Mesenchymal stem cell (in vitro differentiated cells and primary cell): Measurements from ENCODE around the gene MINDY4B.

Experiments used
- DNase-seq: peaks from one replicate; pipeline ENCODE4 v3.0.0-alpha.2; 2013
- H2AFZ ChIP-seq: one replicate; pipeline ENCODE4 v1.6.1; 2013; ENCODE audit warnings: low read depth, mild to moderate bottlenecking, control low read depth, inconsistent platforms, low read length, moderate library complexity
- H2AK5ac ChIP-seq: 2 replicates; pipeline ENCODE4 v1.6.1; 2013; ENCODE audit warnings: low read length, moderate library complexity, mild to moderate bottlenecking, inconsistent platforms; ENCODE audit not compliant: severe bottlenecking
- H2BK120ac ChIP-seq: one replicate; pipeline ENCODE4 v1.6.1; 2013; ENCODE audit warnings: low read depth, mild to moderate bottlenecking, inconsistent platforms, low read length, moderate library complexity
- H2BK12ac ChIP-seq, 2 experiments: one replicate each; pipeline ENCODE4 v1.6.1; 2013; ENCODE audit warnings: inconsistent platforms in 2 of 2, low read length in 2 of 2, mild to moderate bottlenecking in 2 of 2, moderate library complexity in 2 of 2, control low read depth in 1 of 2
- H2BK15ac ChIP-seq: one replicate; pipeline ENCODE4 v1.6.1; 2013; ENCODE audit warnings: mild to moderate bottlenecking, low read depth, inconsistent platforms; ENCODE audit not compliant: poor library complexity, severe bottlenecking
- H2BK5ac ChIP-seq: 2 replicates; pipeline ENCODE4 v1.6.1; 2013; ENCODE audit warnings: low read depth, mild to moderate bottlenecking, low read length, control low read depth, inconsistent platforms; ENCODE audit not compliant: poor library complexity, severe bottlenecking
- H3K14ac ChIP-seq, 2 experiments: one replicate each; pipeline ENCODE4 v1.6.1; 2013; ENCODE audit warnings: inconsistent platforms in 2 of 2, low read length in 2 of 2, control low read depth in 1 of 2, mild to moderate bottlenecking in 1 of 2, moderate library complexity in 1 of 2
- H3K18ac ChIP-seq, 2 experiments: one replicate each; pipeline ENCODE4 v1.6.1; 2013; ENCODE audit warnings: inconsistent platforms in 2 of 2, low read length in 2 of 2, control low read depth in 1 of 2, low read depth in 1 of 2, mild to moderate bottlenecking in 1 of 2
- H3K23ac ChIP-seq, 2 experiments: one replicate each; pipeline ENCODE4 v1.6.1; 2013; ENCODE audit warnings: inconsistent platforms in 2 of 2, low read length in 2 of 2, mild to moderate bottlenecking in 2 of 2, moderate library complexity in 2 of 2, control low read depth in 1 of 2
- H3K27ac ChIP-seq: 2 replicates; pipeline ENCODE4 v1.5.1; 2013; ENCODE audit warnings: mild to moderate bottlenecking, moderate library complexity, low read length, control low read depth, inconsistent platforms; ENCODE audit not compliant: poor library complexity, severe bottlenecking
- H3K27me3 ChIP-seq, 2 experiments: 2 replicates each; pipeline versions ENCODE4 v1.6.1 to v1.7.0; 2013; ENCODE audit warnings: low read length in 2 of 2, mild to moderate bottlenecking in 2 of 2, moderate library complexity in 2 of 2, control low read depth in 1 of 2, inconsistent platforms in 1 of 2; ENCODE audit not compliant: control insufficient read depth in 1 of 2, insufficient read depth in 1 of 2
- H3K36me3 ChIP-seq, 2 experiments: 2 replicates each; pipeline versions ENCODE4 v1.6.1 to v1.7.0; 2013; ENCODE audit warnings: low read length in 2 of 2, control low read depth in 1 of 2, inconsistent platforms in 1 of 2, low read depth in 1 of 2, mild to moderate bottlenecking in 1 of 2; ENCODE audit not compliant: insufficient read depth in 2 of 2, control insufficient read depth in 1 of 2
- H3K4ac ChIP-seq, 2 experiments: one replicate each; pipeline ENCODE4 v1.6.1; 2013; ENCODE audit warnings: inconsistent platforms in 2 of 2, low read length in 2 of 2, mild to moderate bottlenecking in 2 of 2, moderate library complexity in 2 of 2, control low read depth in 1 of 2, low read depth in 1 of 2
- H3K4me1 ChIP-seq: 2 replicates; pipeline ENCODE4 v1.6.1; 2013; ENCODE audit warnings: low read depth, low read length, control low read depth; ENCODE audit not compliant: control insufficient read depth, insufficient read depth
- H3K4me2 ChIP-seq: 2 replicates; pipeline ENCODE4 v1.6.1; 2013; ENCODE audit warnings: low read length, mild to moderate bottlenecking, inconsistent platforms; ENCODE audit not compliant: poor library complexity, severe bottlenecking
- H3K4me3 ChIP-seq, 2 experiments: 2 replicates each; pipeline versions ENCODE4 v1.5.1 to v1.7.0; 2013; ENCODE audit warnings: low read length in 2 of 2, mild to moderate bottlenecking in 2 of 2, control low read depth in 1 of 2, low read depth in 1 of 2; ENCODE audit not compliant: insufficient read depth in 1 of 2
- H3K79me1 ChIP-seq: replicated peaks from 2 replicates; pipeline ENCODE4 v1.6.1; 2013; ENCODE audit warnings: mild to moderate bottlenecking, control low read depth, low read length, inconsistent platforms; ENCODE audit not compliant: poor library complexity, severe bottlenecking
- H3K9ac ChIP-seq: 2 replicates; pipeline ENCODE4 v1.7.0; 2013; ENCODE audit warnings: mild to moderate bottlenecking, low read length, moderate library complexity
- H3K9me3 ChIP-seq: 2 replicates; pipeline ENCODE4 v1.7.0; 2013; ENCODE audit warnings: mild to moderate bottlenecking, low read length; ENCODE audit not compliant: control insufficient read depth
- H4K8ac ChIP-seq: one replicate; pipeline ENCODE4 v1.6.1; 2013; ENCODE audit warnings: inconsistent platforms, mild to moderate bottlenecking, low read length, moderate library complexity
- H4K91ac ChIP-seq: one replicate; pipeline ENCODE4 v1.6.1; 2013; ENCODE audit warnings: mild to moderate bottlenecking, low read length, inconsistent platforms
- WGBS: methylation state at CpG from one replicate; pipeline ENCODE4 v1.1.7; 2013; ENCODE audit warnings: mixed read lengths; 5-methylcytosine and 5-hydroxymethylcytosine counted together

The MINDY4B gene

GRCh38 chr3:150871192-150871591 is 34.0 kb downstream of the MINDY4B start:
- Histone ChIP-seq H3K36me3 (no peaks in the 10 kb centered on the region), H3K9ac (no peak overlapping the region), H3K9me3 (no peaks in the 10 kb centered on the region), H3K14ac (no peak overlapping the region), H2BK5ac (no peak overlapping the region), H2BK120ac (no peak overlapping the region), H4K91ac (no peak overlapping the region), H3K79me1 (no peaks in the 10 kb centered on the region), H2AFZ (no peak overlapping the region), H2BK12ac (no peak overlapping the region), H3K27me3 (peaks cover 0 to under 1% of the 10 kb centered on the region in 2 experiments), H3K4me2 (no peak overlapping the region), H3K27ac (no peak overlapping the region), H4K8ac (no peak overlapping the region), H3K4ac (no peak overlapping the region), H2BK15ac (no peak overlapping the region), H3K4me3 (no peak overlapping the region), H3K23ac (no peak overlapping the region), H2AK5ac (peak overlapping the region; percentile 3), H3K4me1 (peaks cover 3% of the 10 kb centered on the region), H3K18ac (no peak overlapping the region)
- WGBS = 86% methylated on average over 4 of the region's 4 CpGs
- peak; percentile 36 for DNase-seq

GRCh38 chr3:150870406-150870805 is 34.8 kb downstream of the MINDY4B start:
- peak; percentile 48 for DNase-seq
- Histone ChIP-seq H3K18ac (no peak overlapping the region), H3K4ac (no peak overlapping the region), H3K23ac (no peak overlapping the region), H2AK5ac (no peak overlapping the region), H2AFZ (no peak overlapping the region), H3K4me2 (no peak overlapping the region), H2BK120ac (no peak overlapping the region), H3K14ac (no peak overlapping the region), H4K8ac (no peak overlapping the region), H2BK15ac (no peak overlapping the region), H3K36me3 (no peaks in the 10 kb centered on the region), H3K27me3 (no peaks in the 10 kb centered on the region), H3K9me3 (no peaks in the 10 kb centered on the region), H3K27ac (peak overlapping the region; percentile 44), H3K79me1 (no peaks in the 10 kb centered on the region), H3K4me1 (peaks cover 3% of the 10 kb centered on the region), H3K4me3 (no peak overlapping the region), H3K9ac (no peak overlapping the region), H4K91ac (no peak overlapping the region), H2BK12ac (no peak overlapping the region), H2BK5ac (no peak overlapping the region)
- WGBS = 20% methylated on average over 3 of the region's 3 CpGs

GRCh38 chr3:150868282-150868681 is 37.0 kb downstream of the MINDY4B start:
- Histone ChIP-seq H3K18ac (no peak overlapping the region), H3K4me2 (no peak overlapping the region), H2BK120ac (no peak overlapping the region), H3K23ac (no peak overlapping the region), H2BK5ac (no peak overlapping the region), H3K27me3 (no peaks in the 10 kb centered on the region), H3K36me3 (no peaks in the 10 kb centered on the region), H2AFZ (no peak overlapping the region), H4K91ac (no peak overlapping the region), H3K4me3 (no peak overlapping the region), H2BK15ac (no peak overlapping the region), H3K9me3 (no peaks in the 10 kb centered on the region), H2AK5ac (no peak overlapping the region), H3K27ac (no peak overlapping the region), H3K4ac (no peak overlapping the region), H3K14ac (no peak overlapping the region), H3K4me1 (peaks cover 1% of the 10 kb centered on the region), H2BK12ac (no peak overlapping the region), H4K8ac (no peak overlapping the region), H3K9ac (no peak overlapping the region), H3K79me1 (no peaks in the 10 kb centered on the region)
- DNase-seq = no peak
- 80% methylated on average over 1 of the region's 3 CpGs for whole genome bisulfite sequencing

- Histone ChIP-seq H3K79me1 (no peaks in the 10 kb centered on the region), H3K27me3 (peaks cover 0 to 4% of the 10 kb centered on the region in 2 experiments), H3K18ac (no peak overlapping the region), H4K8ac (no peak overlapping the region), H4K91ac (no peak overlapping the region), H2BK15ac (no peak overlapping the region), H3K9ac (no peak overlapping the region), H3K4ac (no peak overlapping the region), H3K9me3 (no peaks in the 10 kb centered on the region), H3K14ac (no peak overlapping the region), H3K4me1 (peaks cover 1% of the 10 kb centered on the region), H2BK12ac (no peak overlapping the region), H2AK5ac (no peak overlapping the region), H2BK5ac (no peak overlapping the region), H2AFZ (no peak overlapping the region), H3K4me2 (no peak overlapping the region), H3K27ac (no peak overlapping the region), H2BK120ac (no peak overlapping the region), H3K36me3 (no peaks in the 10 kb centered on the region), H3K23ac (no peak overlapping the region), H3K4me3 (no peak overlapping the region)
- no peak for DNase-seq
- over 99% methylated on average over 3 of the region's 3 CpGs for WGBS
Observed at GRCh38 chr3:150867434-150867833, 37.8 kb downstream of the MINDY4B start.
